NT2/D1 (cell line): ENCODE data around the gene OR5AU1.

ENCODE experiments used
- YY1 ChIP-seq: IDR thresholded peaks from 2 replicates; pipeline ENCODE4 v1.6.1; 2011; ENCODE audit not compliant: insufficient read length, insufficient read depth
- ZNF274 ChIP-seq: IDR thresholded peaks from 2 replicates; pipeline ENCODE4 v1.6.1; 2011; ENCODE audit warnings: mild to moderate bottlenecking, low read depth, low read length

GRCh38 chr14:21145437-21145836, 10.4 kb downstream of the OR5AU1 start:
- no peak for TF ChIP-seq ZNF274
- no peak for TF ChIP-seq YY1
